Liver (tissue), 9 donors: ENCODE results near the gene MAGIX. TPM values are rescaled to one million over a fixed set of nuclear protein-coding genes. Genes with fewer than 3 reads are reported as not detected.

ENCODE experiments used
- DNase-seq: peaks from one replicate; pipeline ENCODE4 v3.0.0-alpha.2; 2017; ENCODE audit warnings: low spot score
- H3K27ac ChIP-seq, 2 donors: one replicate each; pipeline ENCODE4 v1.7.0; 2013; ENCODE audit warnings: inconsistent platforms in 2 of 2, low read length in 2 of 2, control low read depth in 1 of 2, low read depth in 1 of 2, mild to moderate bottlenecking in 1 of 2
- H3K27me3 ChIP-seq, 4 donors: one replicate each; pipeline versions ENCODE4 v1.6.1 to v1.7.0; 2013; ENCODE audit warnings: low read length in 3 of 4, inconsistent platforms in 1 of 4, mild to moderate bottlenecking in 1 of 4, moderate library complexity in 1 of 4; ENCODE audit not compliant: control insufficient read depth in 4 of 4, insufficient read depth in 4 of 4
- H3K36me3 ChIP-seq, 4 donors: one replicate each; pipeline versions ENCODE4 v1.6.1 to v1.7.0; 2013; ENCODE audit warnings: low read length in 3 of 4, mild to moderate bottlenecking in 3 of 4, low read depth in 1 of 4, moderate library complexity in 1 of 4; ENCODE audit not compliant: control insufficient read depth in 4 of 4, insufficient read depth in 3 of 4
- H3K4me1 ChIP-seq, 4 donors: one replicate each; pipeline versions ENCODE4 v1.6.1 to v1.7.0; 2013; ENCODE audit warnings: low read length in 3 of 4, mild to moderate bottlenecking in 3 of 4, moderate library complexity in 1 of 4; ENCODE audit not compliant: control insufficient read depth in 4 of 4, insufficient read depth in 4 of 4
- H3K4me3 ChIP-seq, 3 donors: one replicate each; pipeline versions ENCODE4 v1.6.1 to v1.7.0; 2013; ENCODE audit warnings: low read length in 3 of 3, control low read depth in 1 of 3, low read depth in 1 of 3, mild to moderate bottlenecking in 1 of 3
- H3K9ac ChIP-seq, 2 donors: one replicate each; pipeline ENCODE4 v1.7.0; 2013; ENCODE audit warnings: low read length in 2 of 2, mild to moderate bottlenecking in 2 of 2, moderate library complexity in 2 of 2, control low read depth in 1 of 2, low read depth in 1 of 2
- H3K9me3 ChIP-seq, 4 donors: one replicate each; pipeline versions ENCODE4 v1.6.1 to v1.7.0; 2013; ENCODE audit warnings: low read length in 3 of 4; ENCODE audit not compliant: control insufficient read depth in 4 of 4
- ATF3 ChIP-seq: IDR thresholded peaks from 2 replicates; pipeline ENCODE4 v1.6.1; 2016; ENCODE audit warnings: antibody characterized with exemption
- CTCF ChIP-seq: fragments of 150-350 bp; IDR thresholded peaks from 2 replicates; pipeline ENCODE4 v1.5.1; 2017; ENCODE audit warnings: improper control_type of control experiment, low read depth, low read length; ENCODE audit not compliant: missing input control
- EGR1 ChIP-seq, 2 donors: IDR thresholded peaks; 2 replicates each; pipeline ENCODE4 v1.6.1; 2016 to 2018; ENCODE audit warnings: antibody characterized with exemption in 2 of 2, low read depth in 2 of 2
- FOXA1 ChIP-seq: IDR thresholded peaks from 2 replicates; pipeline ENCODE4 v1.6.1; 2016; ENCODE audit warnings: antibody characterized with exemption
- FOXA2 ChIP-seq: IDR thresholded peaks from 2 replicates; pipeline ENCODE4 v1.6.1; 2016; ENCODE audit warnings: antibody characterized with exemption
- GABPA ChIP-seq, 2 donors: IDR thresholded peaks in 1 of 2; conservative IDR thresholded peaks in 1 of 2; 2 replicates each; pipeline ENCODE4 v1.6.1; 2016; ENCODE audit warnings: antibody characterized with exemption in 2 of 2, mild to moderate bottlenecking in 1 of 2, moderate library complexity in 1 of 2
- HNF4A ChIP-seq, 2 donors: conservative IDR thresholded peaks; 2 replicates each; pipeline ENCODE4 v1.6.1; 2016; ENCODE audit warnings: antibody characterized with exemption in 2 of 2, mild to moderate bottlenecking in 2 of 2
- HNF4G ChIP-seq: IDR thresholded peaks from 2 replicates; pipeline ENCODE4 v1.6.1; 2016; ENCODE audit warnings: antibody characterized with exemption
- JUND ChIP-seq, 2 donors: IDR thresholded peaks; 2 replicates each; pipeline ENCODE4 v1.6.1; 2016; ENCODE audit warnings: antibody characterized with exemption in 2 of 2
- MAX ChIP-seq: IDR thresholded peaks from 2 replicates; pipeline ENCODE4 v1.6.1; 2016; ENCODE audit warnings: antibody characterized with exemption
- NR2F2 ChIP-seq: IDR thresholded peaks from 2 replicates; pipeline ENCODE4 v1.6.1; 2016; ENCODE audit warnings: antibody characterized with exemption
- RAD21 ChIP-seq, 2 donors: IDR thresholded peaks; 2 replicates each; pipeline ENCODE4 v1.6.1; 2016; ENCODE audit warnings: antibody characterized with exemption in 2 of 2, mild to moderate bottlenecking in 2 of 2
- RXRA ChIP-seq, 2 donors: IDR thresholded peaks; 2 replicates each; pipeline ENCODE4 v1.6.1; 2017 to 2018; ENCODE audit warnings: antibody characterized with exemption in 2 of 2, mild to moderate bottlenecking in 1 of 2
- SP1 ChIP-seq: IDR thresholded peaks from 2 replicates; pipeline ENCODE4 v1.6.1; 2018; ENCODE audit warnings: antibody characterized with exemption, mild to moderate bottlenecking
- TAF1 ChIP-seq: conservative IDR thresholded peaks from 2 replicates; pipeline ENCODE4 v1.6.1; 2016; ENCODE audit warnings: antibody characterized with exemption, mild to moderate bottlenecking
- YY1 ChIP-seq: IDR thresholded peaks from 2 replicates; pipeline ENCODE4 v1.6.1; 2016; ENCODE audit warnings: antibody characterized with exemption, mild to moderate bottlenecking
- WGBS: extraction: QIAGEN DNeasy Blood & Tissue Kit; methylation state at CpG from one replicate; pipeline ENCODE4 v1.1.7; 2013; 5-methylcytosine and 5-hydroxymethylcytosine counted together
- polyA plus RNA-seq, 2 donors: library from polyadenylated mRNA; stranded (reverse) in 1 of 2; unstranded in 1 of 2; fragments of 200-250 nt in 1 of 2; fragments of >200 nt in 1 of 2; fragmentation: Nextera tagmentation in 1 of 2; extraction: Ambion mirVana in 1 of 2; gene quantifications; one replicate each; pipeline versions ENCODE4 v1.2.1 to v1.2.3, GENCODE V29; 2013 to 2015
- total RNA-seq, 2 donors: library from RNA; depleted of rRNA; stranded (reverse); fragments of >200 nt; gene quantifications; one replicate each; pipeline ENCODE4 v1.2.3, GENCODE V29; 2014
- TF ChIP-seq, protein P1 (sequence below): IDR thresholded peaks from 2 replicates; pipeline ENCODE4 v1.6.1; 2016; ENCODE audit warnings: antibody characterized with exemption
- donor health status: healthy.
- donor health status: healthy.
- donor health status: healthy.
- donor health status: healthy.
- donor health status: healthy.

Gene MAGIX
- total and polyA plus RNA-seq, 4 donors: 2.9 to 10.8 (median 7.9) TPM

DNA sequence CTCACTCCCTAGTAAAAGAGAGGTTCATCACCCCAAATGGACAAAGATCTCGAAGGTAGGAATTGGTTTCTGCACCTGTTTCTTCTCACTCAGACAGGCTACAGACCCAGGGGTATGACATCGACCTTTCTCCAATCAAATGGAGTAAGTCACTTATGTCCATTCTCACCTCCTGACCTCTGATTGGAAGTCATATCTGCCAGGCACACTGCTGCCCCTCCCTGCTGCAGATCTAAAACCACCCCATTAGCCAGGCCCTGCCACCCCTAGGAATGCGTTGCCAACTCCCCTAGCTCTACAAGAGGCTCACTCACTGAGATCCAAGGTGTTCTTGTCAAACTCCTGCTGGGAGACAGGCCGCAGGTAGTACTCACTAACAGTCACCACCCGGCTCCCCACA, 45.8 kb upstream of the MAGIX start:
- DNase-seq: no peak
- WGBS: 94% methylated on average over 5 of the region's 5 CpGs
- Histone ChIP-seq H3K4me3 (no peak overlapping the region), H3K36me3 (peaks cover 12 to 56% (median 20%) of the 10 kb centered on the region in 4 donors), H3K27ac (no peak overlapping the region), H3K4me1 (peaks cover 0 to 2% (median under 1%) of the 10 kb centered on the region in 4 donors), H3K9me3 (no peaks in the 10 kb centered on the region), H3K27me3 (no peaks in the 10 kb centered on the region), H3K9ac (no peak overlapping the region)
- TF ChIP-seq HNF4G (no peak), HNF4A (conservative IDR thresholded peaks at IDR 0.05) (no peak), ATF3 (no peak), RAD21 (IDR thresholded peaks at IDR 0.05) (no peak), YY1 (no peak)

- Histone ChIP-seq H3K4me3 (no peak overlapping the region), H3K27ac (no peak overlapping the region), H3K9me3 (no peaks in the 10 kb centered on the region), H3K36me3 (peaks cover 9 to 47% (median 17%) of the 10 kb centered on the region in 4 donors), H3K4me1 (peaks cover 0 to 10% (median 4%) of the 10 kb centered on the region in 4 donors), H3K27me3 (no peaks in the 10 kb centered on the region), H3K9ac (no peak overlapping the region)
- DNase-seq: peak; percentile 45
- TF ChIP-seq JUND (IDR thresholded peaks at IDR 0.05) (no peak), HNF4G (no peak), MAX (no peak), ATF3 (no peak), CTCF (no peak), RXRA (IDR thresholded peaks at IDR 0.05) (no peak), SP1 (no peak), NR2F2 (no peak), EGR1 (IDR thresholded peaks at IDR 0.05; ENCODE audit: low read depth in 2 of 2) (no peak), HNF4A (conservative IDR thresholded peaks at IDR 0.05) (no peak), FOXA1 (no peak), TAF1 (no peak), FOXA2 (no peak), GABPA (IDR thresholded peaks at IDR 0.05 in 1 of 2, conservative IDR thresholded peaks at IDR 0.05 in 1 of 2) (no peak), YY1 (no peak)
- TF ChIP-seq, protein P1, sequence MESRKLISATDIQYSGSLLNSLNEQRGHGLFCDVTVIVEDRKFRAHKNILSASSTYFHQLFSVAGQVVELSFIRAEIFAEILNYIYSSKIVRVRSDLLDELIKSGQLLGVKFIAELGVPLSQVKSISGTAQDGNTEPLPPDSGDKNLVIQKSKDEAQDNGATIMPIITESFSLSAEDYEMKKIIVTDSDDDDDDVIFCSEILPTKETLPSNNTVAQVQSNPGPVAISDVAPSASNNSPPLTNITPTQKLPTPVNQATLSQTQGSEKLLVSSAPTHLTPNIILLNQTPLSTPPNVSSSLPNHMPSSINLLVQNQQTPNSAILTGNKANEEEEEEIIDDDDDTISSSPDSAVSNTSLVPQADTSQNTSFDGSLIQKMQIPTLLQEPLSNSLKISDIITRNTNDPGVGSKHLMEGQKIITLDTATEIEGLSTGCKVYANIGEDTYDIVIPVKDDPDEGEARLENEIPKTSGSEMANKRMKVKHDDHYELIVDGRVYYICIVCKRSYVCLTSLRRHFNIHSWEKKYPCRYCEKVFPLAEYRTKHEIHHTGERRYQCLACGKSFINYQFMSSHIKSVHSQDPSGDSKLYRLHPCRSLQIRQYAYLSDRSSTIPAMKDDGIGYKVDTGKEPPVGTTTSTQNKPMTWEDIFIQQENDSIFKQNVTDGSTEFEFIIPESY: no peak
- 74% methylated on average over 6 of the region's 6 CpGs for WGBS
These were observed 45.0 kb upstream of the MAGIX start for GRCh38 chrX:49117581-49117980.
